GM19043 (cell line): ENCODE measurements around the gene COX7A1.

Source experiments
- ATAC-seq: cut with Tn5 transposase; IDR thresholded peaks from one replicate; pipeline ENCODE4 v1.9.1; 2021; ENCODE audit warnings: low read depth; ENCODE audit not compliant: unreplicated experiment

Gene COX7A1

GRCh38 chr19:36113894-36114720 lies 38.1 kb downstream of the COX7A1 start:
- no peak for ATAC-seq

- no peak for ATAC-seq
These were observed 38.8 kb downstream of the COX7A1 start for GRCh38 chr19:36113425-36113824.

GRCh38 chr19:36112678-36113077 lies 39.6 kb downstream of the COX7A1 start:
- no peak for ATAC-seq

- ATAC-seq: no peak
These were observed 41.1 kb downstream of the COX7A1 start for GRCh38 chr19:36111200-36111539.

GRCh38 chr19:36110487-36111199 lies 41.6 kb downstream of the COX7A1 start, which contains the start of gene OVOL3:
Gene OVOL3, plus strand, starts transcription at chr19:36111143. Its CDS starts 60 bp downstream, at chr19:36111203.
- ATAC-seq: no peak

GRCh38 chr19:36108684-36109083 lies 43.6 kb downstream of the COX7A1 start:
- ATAC-seq: no peak

GRCh38 chr19:36106991-36107390 lies 45.3 kb downstream of the COX7A1 start:
- ATAC-seq: no peak

- ATAC-seq: no peak
These were observed 45.8 kb downstream of the COX7A1 start for GRCh38 chr19:36106441-36106840.

- ATAC-seq: no peak
These were observed 48.2 kb downstream of the COX7A1 start for GRCh38 chr19:36103842-36104552.

- ATAC-seq: no peak
These were observed 49.1 kb downstream of the COX7A1 start for GRCh38 chr19:36103040-36103626.

GRCh38 chr19:36101550-36102327 lies 50.5 kb downstream of the COX7A1 start:
- ATAC-seq: no peak
